ENCODE data around the gene IFIH1. TPM values are rescaled to one million over a fixed set of nuclear protein-coding genes. Genes with fewer than 3 reads are reported as not detected.

IFIH1 gene
- total and polyA plus RNA-seq, 2 experiments from 2014 or later, result 1.2 to 2.5 TPM

- TF ChIP-seq CREB1 (CRISPR knock-in tag; IDR thresholded peaks at IDR 0.05; ENCODE audit: low read depth) (no peak), EZH2 (IDR thresholded peaks at IDR 0.05; ENCODE audit: low read depth, unreplicated experiment) (no peak), CTCF (conservative IDR thresholded peaks at IDR 0.05; ENCODE audit: low read depth in 2 of 2) (no peak), STAT1 (IDR thresholded peaks at IDR 0.05; ENCODE audit: unreplicated experiment) (no peak), NANOG (IDR thresholded peaks at IDR 0.05; ENCODE audit: borderline replicate concordance) (no peak), JUNB (IDR thresholded peaks at IDR 0.05; ENCODE audit: unreplicated experiment) (no peak), ZNF114 (CRISPR knock-in tag; IDR thresholded peaks at IDR 0.05) (no peak), ZNF331 (CRISPR knock-in tag; IDR thresholded peaks at IDR 0.05; ENCODE audit: low read depth) (no peak), POLR2AphosphoS5 (IDR thresholded peaks at IDR 0.05; ENCODE audit: low read depth) (no peak), EZH2phosphoT487 (IDR thresholded peaks at IDR 0.05; ENCODE audit: unreplicated experiment) (no peak)
- TF ChIP-seq, protein P1, sequence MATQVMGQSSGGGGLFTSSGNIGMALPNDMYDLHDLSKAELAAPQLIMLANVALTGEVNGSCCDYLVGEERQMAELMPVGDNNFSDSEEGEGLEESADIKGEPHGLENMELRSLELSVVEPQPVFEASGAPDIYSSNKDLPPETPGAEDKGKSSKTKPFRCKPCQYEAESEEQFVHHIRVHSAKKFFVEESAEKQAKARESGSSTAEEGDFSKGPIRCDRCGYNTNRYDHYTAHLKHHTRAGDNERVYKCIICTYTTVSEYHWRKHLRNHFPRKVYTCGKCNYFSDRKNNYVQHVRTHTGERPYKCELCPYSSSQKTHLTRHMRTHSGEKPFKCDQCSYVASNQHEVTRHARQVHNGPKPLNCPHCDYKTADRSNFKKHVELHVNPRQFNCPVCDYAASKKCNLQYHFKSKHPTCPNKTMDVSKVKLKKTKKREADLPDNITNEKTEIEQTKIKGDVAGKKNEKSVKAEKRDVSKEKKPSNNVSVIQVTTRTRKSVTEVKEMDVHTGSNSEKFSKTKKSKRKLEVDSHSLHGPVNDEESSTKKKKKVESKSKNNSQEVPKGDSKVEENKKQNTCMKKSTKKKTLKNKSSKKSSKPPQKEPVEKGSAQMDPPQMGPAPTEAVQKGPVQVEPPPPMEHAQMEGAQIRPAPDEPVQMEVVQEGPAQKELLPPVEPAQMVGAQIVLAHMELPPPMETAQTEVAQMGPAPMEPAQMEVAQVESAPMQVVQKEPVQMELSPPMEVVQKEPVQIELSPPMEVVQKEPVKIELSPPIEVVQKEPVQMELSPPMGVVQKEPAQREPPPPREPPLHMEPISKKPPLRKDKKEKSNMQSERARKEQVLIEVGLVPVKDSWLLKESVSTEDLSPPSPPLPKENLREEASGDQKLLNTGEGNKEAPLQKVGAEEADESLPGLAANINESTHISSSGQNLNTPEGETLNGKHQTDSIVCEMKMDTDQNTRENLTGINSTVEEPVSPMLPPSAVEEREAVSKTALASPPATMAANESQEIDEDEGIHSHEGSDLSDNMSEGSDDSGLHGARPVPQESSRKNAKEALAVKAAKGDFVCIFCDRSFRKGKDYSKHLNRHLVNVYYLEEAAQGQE (IDR thresholded peaks at IDR 0.05; ENCODE audit: unreplicated experiment), result no peak
Observed at GRCh38 chr2:162316590-162316989, 1.9 kb downstream of the IFIH1 start (continued).

- H3K27ac ChIP-seq (ENCODE audit: low read depth), result no peak overlapping the region
- no peak for TF ChIP-seq STAT1 (IDR thresholded peaks at IDR 0.05; ENCODE audit: unreplicated experiment)
- TF ChIP-seq CREB1 (CRISPR knock-in tag; IDR thresholded peaks at IDR 0.05; ENCODE audit: low read depth), result no peak
- TF ChIP-seq, protein P1 (IDR thresholded peaks at IDR 0.05; ENCODE audit: unreplicated experiment), result no peak
- no peak for TF ChIP-seq ETS1 (IDR thresholded peaks at IDR 0.05)
- TF ChIP-seq JUNB (IDR thresholded peaks at IDR 0.05; ENCODE audit: unreplicated experiment), result no peak
Observed at GRCh38 chr2:162315938-162316337, 2.5 kb downstream of the IFIH1 start.

More at GRCh38 chr2:162315938-162316337, 2.5 kb downstream of the IFIH1 start:
- Histone ChIP-seq H3K9me2 (ENCODE audit: insufficient read depth) (no peaks in the 10 kb centered on the region), H3K79me2 (replicated peaks; ENCODE audit: insufficient read depth) (no peaks in the 10 kb centered on the region), H3K4me2 (no peak overlapping the region), H3F3A (replicated peaks; ENCODE audit: low read depth) (no peaks in the 10 kb centered on the region), H3K4me1 (ENCODE audit: insufficient read depth) (peaks cover 15% of the 10 kb centered on the region), H3K4me3 (no peak overlapping the region), H4K20me1 (replicated peaks; ENCODE audit: insufficient read depth) (no peaks in the 10 kb centered on the region), H3K36me3 (ENCODE audit: insufficient read depth) (no peaks in the 10 kb centered on the region), H2AFZ (no peak overlapping the region), H3K27me3 (ENCODE audit: insufficient read depth) (peaks cover 12% of the 10 kb centered on the region)
- DNase-seq (ENCODE audit: low spot score), result no peak
- Mint-ChIP-seq H3K4me1 (peaks cover 16% of the 10 kb centered on the region), H3K36me3 (ENCODE audit: low read depth) (no peaks in the 10 kb centered on the region), H3K4me3 (no peak overlapping the region), H3K27me3 (ENCODE audit: insufficient read depth, low read depth, poor library complexity) (peaks cover 7% of the 10 kb centered on the region), H3K9me3 (no peaks in the 10 kb centered on the region; the same call in 2 of the 3 replicates), H3K27ac (no peak overlapping the region)
- no peak for ATAC-seq

All from GM23338 (cell line).